G401 (cell line): Measurements from ENCODE around the gene LRIT3. TPM values are rescaled to one million over a fixed set of nuclear protein-coding genes. Genes with fewer than 3 reads are reported as not detected.
"Not testable (repeated sequence)": the region's sequence is repeated elsewhere in the genome, so short reads cannot be mapped to it uniquely, and the experiment has no call there.

ENCODE experiments used
- DNase-seq: peaks from one replicate; pipeline ENCODE4 v3.0.0-alpha.2; 2015; ENCODE audit warnings: low spot score
- in situ Hi-C: cut with HindIII; loops from 2 replicates; pipeline ENCODE4 v1.10.0; 2016; ENCODE audit warnings: low sequenced_read_pairs, mixed read lengths
- total RNA-seq: library from RNA; depleted of rRNA; stranded (reverse); fragments of >200 nt; shearing (Covaris generic); gene quantifications from 2 replicates; pipeline ENCODE4 v1.2.3, GENCODE V29; 2014

LRIT3 gene
- total RNA-seq, 1 experiment from 2014 or later = not detected

- in situ Hi-C loops = no loop called here
- no peak for DNase-seq
Measured at GRCh38 chr4:109833756-109834155, 14.2 kb upstream of the LRIT3 start.

- in situ Hi-C loops = no loop called here
- DNase-seq = no peak
Measured at GRCh38 chr4:109836985-109837384, 10.9 kb upstream of the LRIT3 start.

GRCh38 chr4:109846395-109847098, 1.4 kb upstream of the LRIT3 start:
- no peak for DNase-seq
- in situ Hi-C loops = no loop called here

- no peak for DNase-seq
- in situ Hi-C loops = no loop called here
Measured at GRCh38 chr4:109848501-109848900, 594 bp downstream of the LRIT3 start.

- in situ Hi-C loops = no loop called here
- no peak for DNase-seq
Measured at GRCh38 chr4:109850601-109851000, 2.7 kb downstream of the LRIT3 start.

GRCh38 chr4:109859426-109860300, 11.8 kb downstream of the LRIT3 start:
- in situ Hi-C loops, DNase-seq: not testable (repeated sequence)

- in situ Hi-C loops = no loop called here
- no peak for DNase-seq
Measured at GRCh38 chr4:109861271-109861670, 13.4 kb downstream of the LRIT3 start.

- DNase-seq = no peak
- in situ Hi-C loops = no loop called here
Measured at GRCh38 chr4:109861916-109862511, 14.1 kb downstream of the LRIT3 start.

GRCh38 chr4:109864134-109864533, 16.2 kb downstream of the LRIT3 start:
- in situ Hi-C loops = no loop called here
- DNase-seq = no peak

GRCh38 chr4:109870061-109870460, 22.2 kb downstream of the LRIT3 start:
- DNase-seq = no peak
- in situ Hi-C loops = no loop called here

GRCh38 chr4:109872065-109872464, 24.2 kb downstream of the LRIT3 start:
- no peak for DNase-seq
- in situ Hi-C loops = no loop called here

- DNase-seq = no peak
- in situ Hi-C loops = no loop called here
Measured at GRCh38 chr4:109872950-109873656, 25.2 kb downstream of the LRIT3 start.

- DNase-seq = no peak
- in situ Hi-C loops = no loop called here
Measured at GRCh38 chr4:109873791-109874514, 26.0 kb downstream of the LRIT3 start.

- no peak for DNase-seq
- in situ Hi-C loops = no loop called here
Measured at GRCh38 chr4:109875106-109875505, 27.2 kb downstream of the LRIT3 start.

- in situ Hi-C loops, DNase-seq: not testable (repeated sequence)
Measured at GRCh38 chr4:109875553-109875952, 27.6 kb downstream of the LRIT3 start.

- DNase-seq = no peak
- in situ Hi-C loops = no loop called here
Measured at GRCh38 chr4:109876634-109877265, 28.8 kb downstream of the LRIT3 start.

- in situ Hi-C loops = no loop called here
- no peak for DNase-seq
Measured at GRCh38 chr4:109877400-109877799, 29.5 kb downstream of the LRIT3 start.

- DNase-seq = no peak
- in situ Hi-C loops = no loop called here
Measured at GRCh38 chr4:109878355-109878754, 30.4 kb downstream of the LRIT3 start.
